GM19395 (cell line): Measurements from ENCODE around the gene ROPN1B.
"Not testable (repeated sequence)": the region's sequence is repeated elsewhere in the genome, so short reads cannot be mapped to it uniquely, and the experiment has no call there.

Source experiments
- ATAC-seq: cut with Tn5 transposase; IDR thresholded peaks from one replicate; pipeline ENCODE4 v1.9.1; 2021; ENCODE audit warnings: mild to moderate bottlenecking, moderate library complexity; ENCODE audit not compliant: unreplicated experiment

Gene ROPN1B

GRCh38 chr3:125968701-125969592 is at the start of gene ROPN1B:
Gene ROPN1B (plus strand): TSS chr3:125969178. CDS start chr3:125972055, 2,877 bp downstream.
- not testable (repeated sequence) for ATAC-seq

GRCh38 chr3:125920191-125920590 is 48.8 kb upstream of the ROPN1B start:
- not testable (repeated sequence) for ATAC-seq

GRCh38 chr3:125920751-125921279 is 48.2 kb upstream of the ROPN1B start:
- not testable (repeated sequence) for ATAC-seq

- ATAC-seq: not testable (repeated sequence)
Measured at GRCh38 chr3:125921712-125922111, 47.3 kb upstream of the ROPN1B start.

GRCh38 chr3:125923324-125924115 is 45.5 kb upstream of the ROPN1B start:
- ATAC-seq: not testable (repeated sequence)

GRCh38 chr3:125924276-125924675 is 44.7 kb upstream of the ROPN1B start:
- ATAC-seq: not testable (repeated sequence)

GRCh38 chr3:125925727-125926126 is 43.3 kb upstream of the ROPN1B start:
- not testable (repeated sequence) for ATAC-seq

GRCh38 chr3:125928771-125929545 is 40.0 kb upstream of the ROPN1B start:
- not testable (repeated sequence) for ATAC-seq

- not testable (repeated sequence) for ATAC-seq
Measured at GRCh38 chr3:125929765-125930164, 39.2 kb upstream of the ROPN1B start.

- ATAC-seq: not testable (repeated sequence)
Measured at GRCh38 chr3:125931355-125931880, 37.6 kb upstream of the ROPN1B start.

- not testable (repeated sequence) for ATAC-seq
Measured at GRCh38 chr3:125933397-125934173, 35.4 kb upstream of the ROPN1B start.

GRCh38 chr3:125935252-125935874 is 33.6 kb upstream of the ROPN1B start:
- not testable (repeated sequence) for ATAC-seq

- not testable (repeated sequence) for ATAC-seq
Measured at GRCh38 chr3:125936210-125936815, 32.7 kb upstream of the ROPN1B start.

- not testable (repeated sequence) for ATAC-seq
Measured at GRCh38 chr3:125936891-125937290, 32.1 kb upstream of the ROPN1B start.

- ATAC-seq: not testable (repeated sequence)
Measured at GRCh38 chr3:125947806-125948205, 21.2 kb upstream of the ROPN1B start.

- not testable (repeated sequence) for ATAC-seq
Measured at GRCh38 chr3:125948901-125949300, 20.1 kb upstream of the ROPN1B start.

GRCh38 chr3:125951176-125951575 is 17.8 kb upstream of the ROPN1B start:
- ATAC-seq: not testable (repeated sequence)

- ATAC-seq: not testable (repeated sequence)
Measured at GRCh38 chr3:125957020-125957419, 12.0 kb upstream of the ROPN1B start.
